B cell (primary cell): ENCODE data around the gene CCR9. TPM values are rescaled to one million over a fixed set of nuclear protein-coding genes. Genes with fewer than 3 reads are reported as not detected.

Experiments
- ATAC-seq: fragments of 200-7000 bp; cut with Tn5 transposase; one replicate; pipeline ENCODE4 v1.10.0; 2021; ENCODE audit warnings: low read depth, mild to moderate bottlenecking, moderate number of reproducible peaks, moderate library complexity
- CTCF ChIA-PET: fragments of 350-600 bp; sonication (Branson Sonifier 250); formaldehyde crosslinking; loops from one replicate; lab custom pipeline; 2021; ENCODE audit warnings: antibody characterized with exemption, inconsistent platforms; lab: Charles Lee
- POLR2A ChIA-PET: fragments of 350-600 bp; sonication (Branson Sonifier 250); formaldehyde crosslinking; loops from one replicate; lab custom pipeline; 2021; ENCODE audit warnings: antibody characterized with exemption; lab: Charles Lee
- DNase-seq: peaks from one replicate; pipeline ENCODE4 v3.0.0; 2013
- H2AFZ ChIP-seq: 2 replicates; pipeline ENCODE4 v1.6.1; 2012; ENCODE audit warnings: mild to moderate bottlenecking, low read depth, low read length; ENCODE audit not compliant: insufficient read depth, poor library complexity, severe bottlenecking
- H3K27ac ChIP-seq, 2 donors: 1 replicate in 1 of 2; 2 replicates in 1 of 2; pipeline ENCODE4 v1.5.1; 2012 to 2013; ENCODE audit warnings: low read length in 2 of 2, mild to moderate bottlenecking in 2 of 2, moderate library complexity in 1 of 2
- H3K27me3 ChIP-seq, 4 experiments: fragments of 200-600 bp in 1 of 4; sonication (generic) in 1 of 4; replicated peaks in 1 of 4; 1 replicate in 2 of 4; 2 replicates in 2 of 4; pipeline versions ENCODE4 v1.6.1 to v1.7.0; 2013 to 2016; ENCODE audit warnings: low read length in 3 of 4, mild to moderate bottlenecking in 2 of 4, mixed read lengths in 1 of 4, moderate library complexity in 1 of 4; ENCODE audit not compliant: insufficient read depth in 4 of 4, control insufficient read depth in 3 of 4; ENCODE audit errors: control extremely low read depth in 1 of 4
- H3K36me3 ChIP-seq, 2 experiments: replicated peaks in 1 of 2; 1 replicate in 1 of 2; 2 replicates in 1 of 2; pipeline versions ENCODE4 v1.6.1 to v1.7.1; 2013; ENCODE audit warnings: low read length in 1 of 2; ENCODE audit not compliant: insufficient read depth in 2 of 2, control insufficient read depth in 1 of 2; ENCODE audit errors: control extremely low read depth in 1 of 2, extremely low read depth in 1 of 2
- H3K4me1 ChIP-seq, 2 donors: fragments of 200-600 bp in 1 of 2; sonication (generic) in 1 of 2; 1 replicate in 1 of 2; 2 replicates in 1 of 2; pipeline versions ENCODE4 v1.5.1 to v1.6.1; 2013 to 2017; ENCODE audit warnings: low read length in 2 of 2; ENCODE audit not compliant: control insufficient read depth in 2 of 2, insufficient read depth in 2 of 2
- H3K4me2 ChIP-seq: replicated peaks from 2 replicates; pipeline ENCODE3; 2012; ENCODE audit warnings: mild to moderate bottlenecking, low read depth, low read length; ENCODE audit not compliant: poor library complexity, severe bottlenecking
- H3K4me3 ChIP-seq, 5 experiments: fragments of 200-600 bp in 1 of 5; sonication (generic) in 1 of 5; 1 replicate in 3 of 5; 2 replicates in 2 of 5; pipeline versions ENCODE4 v1.5.1 to v1.7.0; 2011 to 2016; ENCODE audit warnings: low read length in 4 of 5, mild to moderate bottlenecking in 4 of 5, low read depth in 2 of 5, control low read depth in 1 of 5, moderate library complexity in 1 of 5; ENCODE audit not compliant: insufficient read depth in 1 of 5; ENCODE audit errors: control extremely low read depth in 1 of 5, extremely low read depth in 1 of 5
- H3K79me2 ChIP-seq: fragments of 200-600 bp; sonication (generic); one replicate; pipeline ENCODE4 v1.6.0; 2016; ENCODE audit warnings: low read length; ENCODE audit not compliant: control insufficient read depth, insufficient read depth
- H3K9ac ChIP-seq: fragments of 200-600 bp; sonication (generic); 2 replicates; pipeline ENCODE4 v1.6.1; 2017; ENCODE audit warnings: mild to moderate bottlenecking, low read length, moderate library complexity
- H3K9me3 ChIP-seq, 3 donors: one replicate each; pipeline versions ENCODE4 v1.6.1 to v1.7.1; 2013; ENCODE audit warnings: low read length in 2 of 3; ENCODE audit not compliant: control insufficient read depth in 2 of 3, insufficient read depth in 1 of 3; ENCODE audit errors: control extremely low read depth in 1 of 3
- H4K20me1 ChIP-seq: 2 replicates; pipeline ENCODE4 v1.6.0; 2012; ENCODE audit warnings: mild to moderate bottlenecking, low read length; ENCODE audit not compliant: insufficient read depth, control insufficient read depth, poor library complexity, severe bottlenecking
- H3K27ac Mint-ChIP-seq: one replicate; pipeline ENCODE4 v1.8.0; 2021; ENCODE audit warnings: mixed read lengths
- H3K27me3 Mint-ChIP-seq: one replicate; pipeline ENCODE4 v1.8.0; 2021; ENCODE audit warnings: mixed read lengths
- H3K4me1 Mint-ChIP-seq: one replicate; pipeline ENCODE4 v1.8.0; 2021; ENCODE audit warnings: mixed read lengths
- H3K4me3 Mint-ChIP-seq: one replicate; pipeline ENCODE4 v1.8.0; 2021; ENCODE audit warnings: mixed read lengths
- H3K9me3 Mint-ChIP-seq: one replicate; pipeline ENCODE4 v1.8.0; 2022; ENCODE audit warnings: mixed read lengths; ENCODE audit not compliant: insufficient read depth
- CTCF ChIP-seq: fragments of 200-600 bp; IDR thresholded peaks from one replicate; pipeline ENCODE4 v1.8.0; 2022; ENCODE audit warnings: antibody characterized with exemption, mild to moderate bottlenecking
- EZH2 ChIP-seq: IDR thresholded peaks from 2 replicates; pipeline ENCODE4 v1.6.1; 2012; ENCODE audit warnings: borderline replicate concordance, low read depth, mild to moderate bottlenecking, moderate library complexity, low read length; ENCODE audit not compliant: insufficient read depth, poor library complexity, severe bottlenecking
- WGBS: methylation state at CpG from one replicate; pipeline ENCODE4 v1.1.5; 2013; ENCODE audit warnings: missing lambda C conversion rate; ENCODE audit not compliant: insufficient coverage; 5-methylcytosine and 5-hydroxymethylcytosine counted together
- intact Hi-C: fragments of 100-400 bp; cut with micrococcal nuclease; formaldehyde crosslinking; loops from one replicate; pipeline ENCODE4 v1.10.0; 2022
- polyA plus RNA-seq: library from polyadenylated mRNA; depleted of rRNA; stranded (reverse); fragments of >200 nt; gene quantifications from 2 replicates; pipeline ENCODE4 v1.2.3, GENCODE V29; 2012
- total RNA-seq, 2 donors: library from RNA; stranded (reverse); fragments of 120-200 nt in 1 of 2; gene quantifications; 1 replicate in 1 of 2; 2 replicates in 1 of 2; pipeline versions ENCODE4 v1.2.3 to v1.2.4, GENCODE V29; 2013 to 2022

The CCR9 gene
- total and polyA plus RNA-seq, 2 donors (not counting 1 experiment from before 2014, with no cell fraction given), result 0.76 to 1.1 TPM

- no peak for DNase-seq
- Mint-ChIP-seq H3K27ac (no peak overlapping the region), H3K27me3 (no peaks in the 10 kb centered on the region), H3K4me3 (no peak overlapping the region), H3K4me1 (no peaks in the 10 kb centered on the region), H3K9me3 (no peaks in the 10 kb centered on the region)
- WGBS, result 100% methylated on average over 1 of the region's 2 CpGs
- CTCF ChIA-PET, result interaction anchor here (1.4 to 7.7 kb wide), 4 partner anchors 11 to 418 kb away, joined by 3 to 84 read pairs (median 14); no protein-coding TSS in a partner anchor
- intact Hi-C loops, result loop anchor here (5.0 kb wide), 2 partner anchors 86 to 886 kb away; partner anchors contain the start of gene LZTFL1
- H2AFZ ChIP-seq, result no peak overlapping the region
- peaks cover 13 to 74% of the 10 kb centered on the region in 2 experiments for H3K36me3 ChIP-seq
- no peaks in the 10 kb centered on the region for H3K79me2 ChIP-seq
- ATAC-seq, result no peak
- no peaks in the 10 kb centered on the region for H3K27me3 ChIP-seq
- no peak overlapping the region for H3K4me3 ChIP-seq
- TF ChIP-seq CTCF (no peak), EZH2 (no peak)
- no peak overlapping the region for H3K27ac ChIP-seq
- POLR2A ChIA-PET, result no interaction called here
- no peak overlapping the region for H3K9ac ChIP-seq
- no peaks in the 10 kb centered on the region for H4K20me1 ChIP-seq
- no peaks in the 10 kb centered on the region for H3K4me1 ChIP-seq
- H3K9me3 ChIP-seq, result no peaks in the 10 kb centered on the region
- no peak overlapping the region for H3K4me2 ChIP-seq
These were observed 41.5 kb downstream of the CCR9 start for GRCh38 chr3:45927881-45928280.

- Mint-ChIP-seq H3K4me3 (no peak overlapping the region), H3K27ac (no peak overlapping the region), H3K9me3 (no peaks in the 10 kb centered on the region), H3K27me3 (no peaks in the 10 kb centered on the region), H3K4me1 (no peaks in the 10 kb centered on the region)
- Histone ChIP-seq H3K4me2 (no peak overlapping the region), H3K9ac (no peak overlapping the region), H3K27ac (no peak overlapping the region), H2AFZ (no peak overlapping the region), H3K4me1 (no peaks in the 10 kb centered on the region), H3K79me2 (no peaks in the 10 kb centered on the region), H3K9me3 (no peaks in the 10 kb centered on the region), H3K4me3 (no peak overlapping the region), H3K36me3 (peaks cover 13 to 69% of the 10 kb centered on the region in 2 experiments), H4K20me1 (no peaks in the 10 kb centered on the region), H3K27me3 (no peaks in the 10 kb centered on the region)
- DNase-seq, result peak; percentile 70
- POLR2A ChIA-PET, result interaction anchor here (0.5 to 1.6 kb wide), 2 partner anchors 168 to 202 kb away, joined by 3 read pairs; no protein-coding TSS in a partner anchor
- CTCF ChIA-PET, result interaction anchor here (0.5 to 7.7 kb wide), 21 partner anchors 9 to 866 kb away, joined by 3 to 84 read pairs (median 4); no protein-coding TSS in a partner anchor
- 64% methylated on average over 7 of the region's 9 CpGs for WGBS
- TF ChIP-seq EZH2 (no peak), CTCF (peak; percentile 81)
- peak; percentile 81 for ATAC-seq
- intact Hi-C loops, result loop anchor here (5.0 kb wide), 2 partner anchors 87 to 887 kb away; partner anchors contain the start of gene LZTFL1
These were observed 42.8 kb downstream of the CCR9 start for GRCh38 chr3:45929042-45929679.
